Heart left ventricle (tissue), 16 donors: ENCODE results near the gene CACNA1C. TPM values are rescaled to one million over a fixed set of nuclear protein-coding genes. Genes with fewer than 3 reads are reported as not detected.

Source experiments
- ATAC-seq, 4 donors: fragments of 200-7000 bp; cut with Tn5 transposase; one replicate each; pipeline ENCODE4 v1.9.1; 2020 to 2022; ENCODE audit warnings: moderate library complexity in 4 of 4, mild to moderate bottlenecking in 3 of 4, moderate number of reproducible peaks in 1 of 4
- DNase-seq, 5 donors: peaks; one replicate each; pipeline ENCODE4 v3.0.0-alpha.2; 2020
- H3K27ac ChIP-seq, 12 donors: fragments of 200-600 bp; sonication (generic) in 4 of 12; one replicate each; pipeline versions ENCODE4 v1.5.0 to v1.8.0; 2016 to 2022; ENCODE audit warnings: mild to moderate bottlenecking in 2 of 12
- H3K27me3 ChIP-seq, 9 donors: fragments of 200-600 bp; sonication (generic) in 2 of 9; one replicate each; pipeline versions ENCODE4 v1.5.1 to v1.8.0; 2016 to 2022; ENCODE audit warnings: mild to moderate bottlenecking in 3 of 9
- H3K36me3 ChIP-seq, 9 donors: fragments of 200-600 bp; sonication (generic) in 2 of 9; one replicate each; pipeline versions ENCODE4 v1.5.0 to v1.8.0; 2018 to 2022; ENCODE audit warnings: mild to moderate bottlenecking in 2 of 9
- H3K4me1 ChIP-seq, 12 donors: fragments of 200-600 bp; sonication (generic) in 4 of 12; one replicate each; pipeline versions ENCODE4 v1.5.0 to v1.8.0; 2016 to 2022; ENCODE audit warnings: mild to moderate bottlenecking in 3 of 12
- H3K4me3 ChIP-seq, 12 donors: fragments of 200-600 bp; sonication (generic) in 4 of 12; one replicate each; pipeline versions ENCODE4 v1.5.0 to v1.8.0; 2017 to 2022; ENCODE audit warnings: mild to moderate bottlenecking in 9 of 12, moderate library complexity in 4 of 12
- H3K9me3 ChIP-seq, 12 donors: fragments of 200-600 bp; sonication (generic) in 4 of 12; one replicate each; pipeline versions ENCODE4 v1.5.0 to v1.8.0; 2016 to 2022; ENCODE audit warnings: mild to moderate bottlenecking in 1 of 12
- POLR2A ChIP-seq, 2 donors: fragments of 450-650 bp; IDR thresholded peaks; one replicate each; pipeline ENCODE4 v1.6.1; 2017; ENCODE audit warnings: antibody characterized with exemption in 2 of 2, mild to moderate bottlenecking in 2 of 2, moderate library complexity in 2 of 2
- WGBS, 4 donors: extraction: QIAGEN DNeasy Blood & Tissue Kit in 2 of 4; methylation state at CpG; one replicate each; pipeline versions ENCODE4 v1.1.5 to v1.1.7; 2013 to 2018; 5-methylcytosine and 5-hydroxymethylcytosine counted together
- intact Hi-C, 10 donors: fragments of 100-400 bp; cut with DNase I; formaldehyde crosslinking; loops; one replicate each; pipeline versions ENCODE4 v1.11.1 to v1.14.2; 2022
- polyA plus RNA-seq, 2 donors: library from polyadenylated mRNA; stranded (reverse); fragments of 200-250 nt; gene quantifications; one replicate each; pipeline ENCODE4 v1.2.3, GENCODE V29; 2013
- total RNA-seq, 9 donors: library from RNA; depleted of rRNA in 2 of 9; stranded (reverse); fragments of >200 nt in 2 of 9; fragmentation: NEBNext Ultra II Directional in 3 of 9; extraction: Animal tissue kit (Norgen Biotek cat#: 25700) in 3 of 9; gene quantifications; one replicate each; pipeline versions ENCODE4 v1.1.0 to v1.2.4, GENCODE V29; 2016 to 2023
- TF ChIP-seq, protein P1 (sequence below), 12 donors: fragments of 200-600 bp; sonication (generic) in 4 of 12; IDR thresholded peaks; one replicate each; pipeline versions ENCODE4 v1.5.0 to v1.8.0; 2018 to 2022; ENCODE audit warnings: antibody characterized with exemption in 12 of 12, mild to moderate bottlenecking in 5 of 12
- donor health status: ischemic (EF 13 %, LVEDD 7.1; RV severe dilation, severe dysfunction).
- donor health status: healthy with polysubstance abuse.
- donor health status: DM: no; HTN: yes; CAD: no.
- donor health status: DM: no; HTN: no; CAD: no.
- donor health status: ischemic (EF 25% LVEDD 6.9; RV normal size, moderate dysfunction).
- donor health status: ischemic (EF 25% LVEDD 5.7; RV mildly dilated, moderate dysfunction).
- donor health status: healthy.
- donor health status: DM: yes; HTN: yes; CAD: no.
- donor health status: ischemic (EF 35%, LVEDD 5.7; RV mildly dilated, moderate dysfunction).
- donor health status: nonischemic (EF 11% LVEDD 7.7; RV severe dilation, severe dysfunction).
- donor health status: DM: yes; HTN: yes; CAD: no.
- donor health status: PGD.
- donor health status: ischemic (EF 29% LVEDD 5.4; RV normal size, mild dysfunction).
- donor health status: nonischemic (EF 23%, LVEDD 6.1; RV moderate dilation, normal function).

Gene CACNA1C
- total and polyA plus RNA-seq, 11 donors = 41.9 to 196 (median 164) TPM

DNA sequence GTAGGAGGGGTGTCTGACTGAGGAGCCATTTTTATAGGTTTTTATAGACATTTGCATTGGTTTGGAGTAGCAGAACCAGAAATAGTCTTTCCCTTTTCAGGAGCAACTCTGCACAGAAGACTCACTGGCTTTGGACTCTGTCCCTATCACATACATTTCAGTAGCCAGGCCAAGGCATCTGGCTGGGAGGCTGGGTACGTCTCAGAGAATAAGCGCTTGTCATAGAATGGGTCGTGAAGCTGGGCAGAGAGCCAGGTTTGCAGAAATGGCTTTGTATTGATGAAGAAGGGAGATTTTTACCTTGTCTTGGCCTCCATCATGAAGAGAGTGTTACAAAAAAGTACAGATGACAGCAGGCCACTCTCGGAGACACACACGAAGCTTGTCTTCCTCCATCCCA is 98.6 kb downstream of the CACNA1C start:
- no peak overlapping the region for H3K4me3 ChIP-seq
- peaks cover 4 to 97% (median 61%) of the 10 kb centered on the region in 12 donors for H3K4me1 ChIP-seq
- 63 to 69% (median 64%) methylated on average over 5 of the region's 5 CpGs for WGBS, 4 donors
- peak overlapping the region in 11 of 12 donors; percentile 8 to 78 (median 55) for H3K27ac ChIP-seq
- ATAC-seq (peak in 2 of 4 donors; percentile 27), DNase-seq (no peak)
- no peaks in the 10 kb centered on the region for H3K36me3 ChIP-seq
- intact Hi-C loops = loop anchor here in 1 of 10 donors (5.0 kb wide), 1 partner anchor 74 kb away; no protein-coding TSS in a partner anchor
- no peaks in the 10 kb centered on the region for H3K9me3 ChIP-seq
- TF ChIP-seq, protein P1, sequence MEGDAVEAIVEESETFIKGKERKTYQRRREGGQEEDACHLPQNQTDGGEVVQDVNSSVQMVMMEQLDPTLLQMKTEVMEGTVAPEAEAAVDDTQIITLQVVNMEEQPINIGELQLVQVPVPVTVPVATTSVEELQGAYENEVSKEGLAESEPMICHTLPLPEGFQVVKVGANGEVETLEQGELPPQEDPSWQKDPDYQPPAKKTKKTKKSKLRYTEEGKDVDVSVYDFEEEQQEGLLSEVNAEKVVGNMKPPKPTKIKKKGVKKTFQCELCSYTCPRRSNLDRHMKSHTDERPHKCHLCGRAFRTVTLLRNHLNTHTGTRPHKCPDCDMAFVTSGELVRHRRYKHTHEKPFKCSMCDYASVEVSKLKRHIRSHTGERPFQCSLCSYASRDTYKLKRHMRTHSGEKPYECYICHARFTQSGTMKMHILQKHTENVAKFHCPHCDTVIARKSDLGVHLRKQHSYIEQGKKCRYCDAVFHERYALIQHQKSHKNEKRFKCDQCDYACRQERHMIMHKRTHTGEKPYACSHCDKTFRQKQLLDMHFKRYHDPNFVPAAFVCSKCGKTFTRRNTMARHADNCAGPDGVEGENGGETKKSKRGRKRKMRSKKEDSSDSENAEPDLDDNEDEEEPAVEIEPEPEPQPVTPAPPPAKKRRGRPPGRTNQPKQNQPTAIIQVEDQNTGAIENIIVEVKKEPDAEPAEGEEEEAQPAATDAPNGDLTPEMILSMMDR (IDR thresholded peaks at IDR 0.05) = no peak
- no peak for TF ChIP-seq POLR2A (IDR thresholded peaks at IDR 0.05)
- H3K27me3 ChIP-seq = no peaks in the 10 kb centered on the region

DNA sequence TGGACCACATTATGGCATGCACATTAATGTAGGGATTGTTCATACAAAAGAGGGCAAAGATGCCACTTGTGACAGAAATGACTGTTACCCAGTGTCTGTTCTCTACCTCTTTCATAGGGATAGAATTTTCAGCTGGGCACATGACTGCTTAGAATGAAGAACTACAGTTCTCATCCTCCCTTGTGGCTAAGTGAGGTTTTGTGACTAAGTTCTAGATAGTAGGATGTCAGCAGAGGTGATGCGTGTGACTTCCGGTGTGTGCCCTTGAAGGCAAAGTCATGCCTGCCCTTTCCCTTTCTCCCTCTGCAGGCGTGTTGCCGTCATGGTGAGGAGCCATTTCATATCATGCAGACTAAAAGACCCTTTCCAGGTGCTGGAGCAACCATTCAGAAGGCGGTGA is 99.3 kb downstream of the CACNA1C start:
- Histone ChIP-seq H3K36me3 (no peaks in the 10 kb centered on the region), H3K27ac (peak overlapping the region in 11 of 12 donors; percentile 8 to 82 (median 73)), H3K4me1 (peaks cover 4 to 95% (median 61%) of the 10 kb centered on the region in 12 donors), H3K27me3 (no peaks in the 10 kb centered on the region), H3K4me3 (no peak overlapping the region), H3K9me3 (no peaks in the 10 kb centered on the region)
- no peak for TF ChIP-seq POLR2A (IDR thresholded peaks at IDR 0.05)
- TF ChIP-seq, protein P1 (IDR thresholded peaks at IDR 0.05) = peak in 1 of 12 donors; percentile 12
- peak; percentile 10 to 30 (median 26) for ATAC-seq
- intact Hi-C loops = loop anchor here in 1 of 10 donors (5.0 kb wide), 1 partner anchor 75 kb away; no protein-coding TSS in a partner anchor
- no peak for DNase-seq
- 66 to 85% (median 72%) methylated on average over 5 of the region's 5 CpGs for WGBS, 4 donors

- ATAC-seq (peak in 3 of 4 donors; percentile 41 to 61 (median 50)), DNase-seq (no peak)
- WGBS, 4 donors = 30 to 50% (median 34%) methylated on average over 9 of the region's 9 CpGs
- intact Hi-C loops = loop anchor here in 1 of 10 donors (5.0 kb wide), 1 partner anchor 77 kb away; no protein-coding TSS in a partner anchor
- Histone ChIP-seq H3K9me3 (no peaks in the 10 kb centered on the region), H3K36me3 (no peaks in the 10 kb centered on the region), H3K27me3 (no peaks in the 10 kb centered on the region), H3K4me3 (no peak overlapping the region), H3K4me1 (peaks cover 4 to 86% (median 58%) of the 10 kb centered on the region in 12 donors), H3K27ac (peak overlapping the region in 11 of 12 donors; percentile 50 to 82 (median 73))
- TF ChIP-seq POLR2A (IDR thresholded peaks at IDR 0.05) = no peak
- TF ChIP-seq, protein P1 (IDR thresholded peaks at IDR 0.05) = no peak
Measured at GRCh38 chr12:2154050-2154449, 101.3 kb downstream of the CACNA1C start.

GRCh38 chr12:2154521-2154920 is 101.7 kb downstream of the CACNA1C start:
- H3K27me3 ChIP-seq = no peaks in the 10 kb centered on the region
- H3K36me3 ChIP-seq = no peaks in the 10 kb centered on the region
- ATAC-seq (no peak), DNase-seq (no peak)
- WGBS, 4 donors = 74 to 80% (median 78%) methylated on average over 6 of the region's 6 CpGs
- no peaks in the 10 kb centered on the region for H3K9me3 ChIP-seq
- peaks cover 4 to 81% (median 54%) of the 10 kb centered on the region in 12 donors for H3K4me1 ChIP-seq
- TF ChIP-seq, protein P1 (IDR thresholded peaks at IDR 0.05) = no peak
- no peak for TF ChIP-seq POLR2A (IDR thresholded peaks at IDR 0.05)
- intact Hi-C loops = loop anchor here in 1 of 10 donors (5.0 kb wide), 1 partner anchor 77 kb away; no protein-coding TSS in a partner anchor
- no peak overlapping the region for H3K4me3 ChIP-seq
- peak overlapping the region in 11 of 12 donors; percentile 50 to 82 (median 73) for H3K27ac ChIP-seq
